Tibial nerve (tissue), 4 donors: ENCODE results near the gene SLC35B2.
A peak's percentile ranks its signal among the peaks of the same experiment; 100 is the strongest.

Experiments used
- EP300 ChIP-seq, 2 donors: sonication (generic); formaldehyde crosslinking; IDR thresholded peaks; one replicate each; pipeline ENCODE4 v1.6.1; 2017; ENCODE audit warnings: antibody characterized with exemption in 2 of 2, mild to moderate bottlenecking in 1 of 2
- POLR2A ChIP-seq, 2 donors: fragments of 450-650 bp; IDR thresholded peaks; one replicate each; pipeline ENCODE4 v1.6.1; 2017; ENCODE audit warnings: antibody characterized with exemption in 2 of 2, mild to moderate bottlenecking in 2 of 2, moderate library complexity in 2 of 2
- TF ChIP-seq, protein P1 (sequence below), 5 experiments: fragments of 200-600 bp in 3 of 5; fragments of 450-650 bp in 2 of 5; sonication (generic) in 3 of 5; IDR thresholded peaks; one replicate each; pipeline ENCODE4 v1.5.1; 2016 to 2019; ENCODE audit warnings: antibody characterized with exemption in 5 of 5, mild to moderate bottlenecking in 3 of 5, moderate library complexity in 2 of 5

DNA sequence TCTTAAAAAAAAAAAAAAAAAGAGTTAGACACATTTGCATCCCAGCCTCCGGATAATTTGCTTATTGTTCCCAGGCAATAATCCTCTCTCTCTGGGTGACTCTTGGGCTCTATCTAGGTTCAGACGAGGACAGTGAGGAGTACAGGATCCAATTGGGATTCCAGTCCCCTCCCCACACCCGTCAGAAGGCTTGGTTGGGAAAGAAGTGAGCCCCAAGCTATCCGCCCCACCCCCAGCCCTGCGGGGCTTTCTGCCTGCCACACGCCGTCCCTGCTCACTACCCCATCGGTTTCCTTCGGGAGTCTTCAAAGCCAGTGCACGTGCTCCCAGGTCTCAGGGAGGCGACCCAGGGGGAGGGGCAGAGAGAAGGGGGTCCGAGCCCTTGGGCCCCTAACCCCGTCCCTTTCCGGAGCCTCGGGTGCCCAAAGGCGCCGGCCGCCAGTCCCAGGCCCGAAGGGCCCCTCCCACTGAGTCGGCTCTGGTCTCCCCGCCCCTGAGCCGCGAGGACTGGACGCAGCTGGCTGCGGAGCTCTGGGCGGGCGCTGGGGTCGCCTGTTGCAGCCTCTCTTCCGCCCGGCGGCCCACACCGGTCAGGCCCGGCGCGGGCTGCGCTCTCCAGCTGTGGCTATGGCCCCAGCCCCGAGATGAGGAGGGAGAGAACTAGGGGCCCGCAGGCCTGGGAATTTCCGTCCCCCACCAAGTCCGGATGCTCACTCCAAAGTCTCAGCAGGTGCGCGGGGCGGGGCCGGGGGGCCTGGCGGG is 38.1 kb downstream of the SLC35B2 start:
- TF ChIP-seq, protein P1, sequence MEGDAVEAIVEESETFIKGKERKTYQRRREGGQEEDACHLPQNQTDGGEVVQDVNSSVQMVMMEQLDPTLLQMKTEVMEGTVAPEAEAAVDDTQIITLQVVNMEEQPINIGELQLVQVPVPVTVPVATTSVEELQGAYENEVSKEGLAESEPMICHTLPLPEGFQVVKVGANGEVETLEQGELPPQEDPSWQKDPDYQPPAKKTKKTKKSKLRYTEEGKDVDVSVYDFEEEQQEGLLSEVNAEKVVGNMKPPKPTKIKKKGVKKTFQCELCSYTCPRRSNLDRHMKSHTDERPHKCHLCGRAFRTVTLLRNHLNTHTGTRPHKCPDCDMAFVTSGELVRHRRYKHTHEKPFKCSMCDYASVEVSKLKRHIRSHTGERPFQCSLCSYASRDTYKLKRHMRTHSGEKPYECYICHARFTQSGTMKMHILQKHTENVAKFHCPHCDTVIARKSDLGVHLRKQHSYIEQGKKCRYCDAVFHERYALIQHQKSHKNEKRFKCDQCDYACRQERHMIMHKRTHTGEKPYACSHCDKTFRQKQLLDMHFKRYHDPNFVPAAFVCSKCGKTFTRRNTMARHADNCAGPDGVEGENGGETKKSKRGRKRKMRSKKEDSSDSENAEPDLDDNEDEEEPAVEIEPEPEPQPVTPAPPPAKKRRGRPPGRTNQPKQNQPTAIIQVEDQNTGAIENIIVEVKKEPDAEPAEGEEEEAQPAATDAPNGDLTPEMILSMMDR (IDR thresholded peaks at IDR 0.05), result no peak
- TF ChIP-seq POLR2A (IDR thresholded peaks at IDR 0.05), result peak; percentile 30 to 64
- peak in 1 of 2 donors; percentile 78 for TF ChIP-seq EP300 (IDR thresholded peaks at IDR 0.05)
